ENCODE results near the gene ARHGAP22. TPM values are rescaled to one million over a fixed set of nuclear protein-coding genes. Genes with fewer than 3 reads are reported as not detected.

Gene ARHGAP22
- total RNA-seq, 2 experiments from 2014 or later = 0.25 TPM; not detected in 1

- Mint-ChIP-seq H3K36me3 (ENCODE audit: low read depth) (no peaks in the 10 kb centered on the region), H3K4me3 (no peak overlapping the region), H3K27me3 (peaks cover 12% of the 10 kb centered on the region), H3K27ac (no peak overlapping the region), H3K4me1 (no peaks in the 10 kb centered on the region), H3K9me3 (peaks cover 2% of the 10 kb centered on the region)
- CTCF ChIA-PET = interaction anchor here (1.1 kb wide), 1 partner anchor 146 kb away, joined by 5 read pairs; no protein-coding TSS in a partner anchor
- peak; percentile 5 for DNase-seq
- POLR2A ChIA-PET = no interaction called here
These were observed 95.8 kb downstream of the ARHGAP22 start for GRCh38 chr10:48508791-48509772.

GRCh38 chr10:48507933-48508790 lies 96.7 kb downstream of the ARHGAP22 start:
- Mint-ChIP-seq H3K9me3 (no peaks in the 10 kb centered on the region), H3K27ac (no peak overlapping the region), H3K4me1 (no peaks in the 10 kb centered on the region), H3K4me3 (no peak overlapping the region), H3K27me3 (peaks cover 6% of the 10 kb centered on the region), H3K36me3 (ENCODE audit: low read depth) (no peaks in the 10 kb centered on the region)
- DNase-seq = peak; percentile 11
- ChIA-PET POLR2A (no interaction called here), CTCF (no interaction called here)

GRCh38 chr10:48507494-48507893 lies 97.4 kb downstream of the ARHGAP22 start:
- H3K27ac Mint-ChIP-seq = no peak overlapping the region
- H3K27me3 Mint-ChIP-seq = peaks cover 3% of the 10 kb centered on the region
- no peaks in the 10 kb centered on the region for H3K9me3 Mint-ChIP-seq
- no peak overlapping the region for H3K4me3 Mint-ChIP-seq
- no peak for DNase-seq
- CTCF ChIA-PET = interaction anchor here (1.6 kb wide), 1 partner anchor 146 kb away, joined by 5 read pairs; no protein-coding TSS in a partner anchor
- H3K36me3 Mint-ChIP-seq (ENCODE audit: low read depth) = no peaks in the 10 kb centered on the region
- POLR2A ChIA-PET = no interaction called here
- H3K4me1 Mint-ChIP-seq = no peaks in the 10 kb centered on the region

- POLR2A ChIA-PET = no interaction called here
- CTCF ChIA-PET = interaction anchor here (1.6 to 1.7 kb wide), 2 partner anchors 143 to 144 kb away, joined by 5 to 9 read pairs; no protein-coding TSS in a partner anchor
- H3K4me1 Mint-ChIP-seq = no peaks in the 10 kb centered on the region
- no peak overlapping the region for H3K27ac Mint-ChIP-seq
- H3K9me3 Mint-ChIP-seq = no peaks in the 10 kb centered on the region
- DNase-seq = peak; percentile 25
- no peaks in the 10 kb centered on the region for H3K36me3 Mint-ChIP-seq (ENCODE audit: low read depth)
- H3K4me3 Mint-ChIP-seq = no peak overlapping the region
- peaks cover 3% of the 10 kb centered on the region for H3K27me3 Mint-ChIP-seq
These were observed 98.5 kb downstream of the ARHGAP22 start for GRCh38 chr10:48506147-48506917.

- no peak for DNase-seq
- ChIA-PET POLR2A (no interaction called here), CTCF (interaction anchor here (1.6 to 1.7 kb wide), 3 partner anchors 142 to 144 kb away, joined by 3 to 9 read pairs (median 5); no protein-coding TSS in a partner anchor)
- Mint-ChIP-seq H3K9me3 (no peaks in the 10 kb centered on the region), H3K27me3 (peaks cover 3% of the 10 kb centered on the region), H3K27ac (no peak overlapping the region), H3K4me1 (no peaks in the 10 kb centered on the region), H3K4me3 (no peak overlapping the region), H3K36me3 (ENCODE audit: low read depth) (no peaks in the 10 kb centered on the region)
These were observed 99.3 kb downstream of the ARHGAP22 start for GRCh38 chr10:48505394-48506112.

- DNase-seq = peak; percentile 1
- CTCF ChIA-PET = interaction anchor here (1.6 kb wide), 1 partner anchor 141 kb away, joined by 3 read pairs; no protein-coding TSS in a partner anchor
These were observed 100.6 kb downstream of the ARHGAP22 start for GRCh38 chr10:48504141-48504885.

GRCh38 chr10:48503293-48503911 lies 101.5 kb downstream of the ARHGAP22 start:
- H3K27ac Mint-ChIP-seq = no peak overlapping the region
- H3K4me1 Mint-ChIP-seq = no peaks in the 10 kb centered on the region
- no peaks in the 10 kb centered on the region for H3K36me3 Mint-ChIP-seq (ENCODE audit: low read depth)
- ChIA-PET POLR2A (no interaction called here), CTCF (no interaction called here)
- no peaks in the 10 kb centered on the region for H3K9me3 Mint-ChIP-seq
- H3K27me3 Mint-ChIP-seq = peaks cover 5% of the 10 kb centered on the region
- DNase-seq = no peak
- no peak overlapping the region for H3K4me3 Mint-ChIP-seq

More at GRCh38 chr10:48504141-48504885, 100.6 kb downstream of the ARHGAP22 start:
- Mint-ChIP-seq H3K36me3 (ENCODE audit: low read depth) (no peaks in the 10 kb centered on the region), H3K27ac (no peak overlapping the region), H3K4me3 (no peak overlapping the region), H3K4me1 (no peaks in the 10 kb centered on the region), H3K9me3 (no peaks in the 10 kb centered on the region), H3K27me3 (peaks cover 4% of the 10 kb centered on the region)
- POLR2A ChIA-PET = no interaction called here

GRCh38 chr10:48502791-48503190 lies 102.1 kb downstream of the ARHGAP22 start:
- Mint-ChIP-seq H3K27ac (no peak overlapping the region), H3K36me3 (ENCODE audit: low read depth) (no peaks in the 10 kb centered on the region), H3K4me1 (no peaks in the 10 kb centered on the region), H3K4me3 (no peak overlapping the region), H3K9me3 (no peaks in the 10 kb centered on the region), H3K27me3 (peaks cover 5% of the 10 kb centered on the region)
- POLR2A ChIA-PET = no interaction called here
- CTCF ChIA-PET = interaction anchor here (1.3 kb wide), 1 partner anchor 139 kb away, joined by 5 read pairs; no protein-coding TSS in a partner anchor
- no peak for DNase-seq

GRCh38 chr10:48501787-48502771 lies 102.8 kb downstream of the ARHGAP22 start:
- no peaks in the 10 kb centered on the region for H3K4me1 Mint-ChIP-seq
- H3K36me3 Mint-ChIP-seq (ENCODE audit: low read depth) = no peaks in the 10 kb centered on the region
- DNase-seq = peak; percentile 11
- H3K9me3 Mint-ChIP-seq = no peaks in the 10 kb centered on the region
- POLR2A ChIA-PET = no interaction called here
- H3K27ac Mint-ChIP-seq = no peak overlapping the region
- peaks cover 5% of the 10 kb centered on the region for H3K27me3 Mint-ChIP-seq
- CTCF ChIA-PET = interaction anchor here (1.3 kb wide), 1 partner anchor 138 kb away, joined by 5 read pairs; no protein-coding TSS in a partner anchor
- no peak overlapping the region for H3K4me3 Mint-ChIP-seq

GRCh38 chr10:48501226-48501625 lies 103.6 kb downstream of the ARHGAP22 start:
- H3K9me3 Mint-ChIP-seq = no peaks in the 10 kb centered on the region
- no peak overlapping the region for H3K4me3 Mint-ChIP-seq
- H3K27me3 Mint-ChIP-seq = peaks cover 5% of the 10 kb centered on the region
- no peaks in the 10 kb centered on the region for H3K36me3 Mint-ChIP-seq (ENCODE audit: low read depth)
- CTCF ChIA-PET = no interaction called here
- no peaks in the 10 kb centered on the region for H3K4me1 Mint-ChIP-seq
- peak; percentile 11 for DNase-seq
- POLR2A ChIA-PET = no interaction called here
- H3K27ac Mint-ChIP-seq = no peak overlapping the region

All from activated CD4-positive, alpha-beta memory T cell treated with anti-CD3 and anti-CD28 coated beads, Interleukin-2, amount 10 ng/mL, durations not matched to agents 7 days and 5 days (primary cell).